Fibroblast of upper back skin (primary cell): ENCODE measurements around the gene TUB.

Experiments used
- DNase-seq: peaks from one replicate; pipeline ENCODE4 v3.0.0-alpha.2; 2013

Gene TUB, protein sequence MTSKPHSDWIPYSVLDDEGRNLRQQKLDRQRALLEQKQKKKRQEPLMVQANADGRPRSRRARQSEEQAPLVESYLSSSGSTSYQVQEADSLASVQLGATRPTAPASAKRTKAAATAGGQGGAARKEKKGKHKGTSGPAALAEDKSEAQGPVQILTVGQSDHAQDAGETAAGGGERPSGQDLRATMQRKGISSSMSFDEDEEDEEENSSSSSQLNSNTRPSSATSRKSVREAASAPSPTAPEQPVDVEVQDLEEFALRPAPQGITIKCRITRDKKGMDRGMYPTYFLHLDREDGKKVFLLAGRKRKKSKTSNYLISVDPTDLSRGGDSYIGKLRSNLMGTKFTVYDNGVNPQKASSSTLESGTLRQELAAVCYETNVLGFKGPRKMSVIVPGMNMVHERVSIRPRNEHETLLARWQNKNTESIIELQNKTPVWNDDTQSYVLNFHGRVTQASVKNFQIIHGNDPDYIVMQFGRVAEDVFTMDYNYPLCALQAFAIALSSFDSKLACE

DNA sequence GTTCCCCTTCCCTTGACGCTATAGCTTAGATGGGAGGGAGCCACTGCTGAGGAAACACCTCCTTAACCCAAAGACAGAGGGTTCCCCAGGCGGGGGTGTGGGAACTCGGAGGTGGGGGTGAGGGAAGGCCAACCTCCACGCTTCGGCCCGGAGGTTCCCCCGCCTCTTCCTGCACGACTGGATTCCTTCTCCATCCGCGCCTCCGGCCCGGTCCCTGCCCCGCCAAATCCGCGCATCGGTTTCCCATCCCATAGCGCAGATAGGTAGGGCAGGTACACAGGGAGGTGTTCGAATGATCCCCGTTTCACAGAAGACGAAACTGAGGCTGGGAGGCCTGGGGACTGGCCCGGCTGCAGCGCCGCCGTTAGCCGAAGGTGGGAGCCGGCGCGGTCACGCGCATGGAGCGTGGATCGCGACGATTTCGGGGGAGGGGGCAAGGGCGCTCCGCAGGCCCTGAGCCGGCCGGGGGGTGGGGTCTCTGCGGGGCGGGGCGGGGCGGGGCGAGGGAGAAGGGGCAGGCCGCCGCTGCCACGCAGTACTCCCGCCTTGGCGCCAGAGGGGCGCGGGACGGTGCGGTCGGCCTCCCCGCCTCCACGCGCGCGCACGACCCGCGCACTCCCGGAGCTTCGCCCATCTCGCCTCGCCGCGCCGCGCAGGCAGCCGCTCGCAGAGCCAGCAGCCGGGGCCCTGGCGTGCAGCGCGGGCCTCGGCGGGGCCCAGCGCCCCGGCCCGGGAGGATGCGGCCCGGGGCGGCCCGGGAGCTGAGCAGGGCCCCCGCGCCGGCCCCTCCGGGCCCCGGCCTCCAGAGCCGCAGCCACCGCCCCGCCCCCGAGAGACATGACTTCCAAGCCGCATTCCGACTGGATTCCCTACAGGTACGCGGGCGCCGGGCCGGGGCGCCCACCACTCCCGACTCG lies at the start of gene TUB:
TSS of gene TUB (plus strand) at position 538 of the 917 bp plus-strand sequence. CDS start at position 838, 300 bp downstream.
- peak; percentile 23 for DNase-seq

DNA sequence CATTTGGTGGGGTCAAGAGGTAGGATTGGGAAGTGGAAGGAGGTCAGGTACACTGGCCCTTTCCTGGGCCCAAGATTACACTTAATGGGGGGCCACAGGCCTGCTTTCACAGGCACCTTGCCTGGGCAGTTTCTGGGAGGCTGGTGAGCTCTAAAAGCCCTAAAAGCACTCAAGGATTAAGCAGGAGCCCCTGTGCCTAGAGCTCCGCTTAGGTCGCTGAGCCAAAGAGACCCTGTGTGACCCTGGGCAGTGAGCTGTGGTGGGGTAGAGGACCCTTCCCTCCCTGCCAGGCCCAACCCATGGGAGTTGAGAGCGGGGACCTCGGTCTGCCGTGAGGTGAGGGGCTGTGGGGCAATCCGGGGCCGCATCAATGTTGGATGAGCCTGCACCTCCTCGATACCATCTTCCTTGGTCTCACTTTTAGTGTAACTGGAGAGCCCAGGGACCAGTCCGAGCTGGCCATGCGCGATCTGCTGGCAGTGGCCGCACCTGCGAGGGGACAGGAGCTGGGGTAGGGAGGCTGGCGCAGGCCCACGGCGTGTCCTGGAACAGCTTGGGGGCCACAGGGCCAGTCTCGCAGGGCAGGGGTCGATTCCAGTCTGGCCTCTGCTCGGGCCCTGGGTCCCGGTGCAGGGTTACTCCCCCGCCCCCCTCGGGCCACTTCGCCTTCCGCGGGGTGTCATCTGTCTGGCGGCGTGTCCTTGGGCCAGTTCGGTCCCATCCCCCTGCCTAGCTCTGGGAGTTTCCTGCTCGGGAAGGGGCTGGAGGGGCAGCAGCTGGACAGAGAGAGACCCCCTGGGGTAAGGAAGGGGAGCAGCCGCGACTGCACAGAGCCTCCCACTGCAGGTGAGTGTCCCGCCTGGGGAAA lies 49.5 kb upstream of the TUB start:
- DNase-seq = no peak

DNA sequence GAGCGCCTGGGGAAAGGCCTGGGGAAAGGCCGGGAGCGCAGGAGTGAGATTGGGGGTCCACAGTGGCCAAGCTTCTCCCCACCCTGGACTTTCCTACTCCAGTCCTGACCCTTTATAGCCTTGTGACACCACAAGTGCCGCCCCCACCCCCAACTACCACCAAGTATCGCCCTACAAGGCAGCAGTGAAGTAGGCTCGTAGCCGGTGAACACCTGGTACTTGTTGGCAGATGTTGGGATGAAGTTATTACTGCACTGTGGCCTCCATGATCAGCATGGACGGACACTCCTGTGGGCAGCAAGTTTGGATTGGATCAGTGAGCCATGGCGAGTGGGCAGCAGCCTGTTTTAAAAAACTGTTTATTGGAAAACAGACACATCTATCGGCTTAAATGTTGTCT lies 48.9 kb upstream of the TUB start:
- DNase-seq = no peak

DNA sequence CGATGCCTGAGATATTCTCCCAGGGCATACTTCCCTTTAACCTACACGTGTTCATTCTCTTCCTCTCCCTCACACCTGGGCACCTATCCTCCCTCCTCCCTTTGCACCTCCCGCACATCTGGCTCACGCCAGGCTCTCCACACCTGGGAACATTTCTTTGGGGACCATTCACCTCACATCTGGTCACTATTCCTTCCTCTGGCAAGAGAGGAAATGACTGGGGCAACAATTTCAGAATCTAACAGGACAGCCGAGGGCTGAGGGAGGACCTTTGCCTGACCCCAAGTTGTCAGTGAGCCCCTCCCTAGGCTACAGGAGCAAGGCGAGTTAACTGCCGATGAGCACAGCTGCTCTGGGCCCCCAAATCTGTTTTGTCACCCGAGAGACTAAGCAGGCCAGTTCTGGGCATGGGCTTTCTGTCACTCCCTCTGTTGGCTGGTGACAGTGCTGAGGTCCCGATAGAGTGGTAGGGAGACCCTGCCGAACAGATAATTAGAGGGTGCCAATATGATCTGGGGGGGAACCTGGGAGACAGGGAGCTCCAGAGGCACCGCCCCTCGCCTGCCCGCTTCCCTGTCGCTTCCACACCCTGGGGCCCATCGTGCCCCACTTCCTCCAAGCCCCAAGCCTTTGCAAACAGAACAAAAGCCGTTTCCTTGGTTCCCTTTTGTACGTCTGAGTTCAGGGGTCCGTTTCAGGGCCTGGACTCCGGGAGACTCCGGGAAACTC lies 48.3 kb upstream of the TUB start:
- no peak for DNase-seq

DNA sequence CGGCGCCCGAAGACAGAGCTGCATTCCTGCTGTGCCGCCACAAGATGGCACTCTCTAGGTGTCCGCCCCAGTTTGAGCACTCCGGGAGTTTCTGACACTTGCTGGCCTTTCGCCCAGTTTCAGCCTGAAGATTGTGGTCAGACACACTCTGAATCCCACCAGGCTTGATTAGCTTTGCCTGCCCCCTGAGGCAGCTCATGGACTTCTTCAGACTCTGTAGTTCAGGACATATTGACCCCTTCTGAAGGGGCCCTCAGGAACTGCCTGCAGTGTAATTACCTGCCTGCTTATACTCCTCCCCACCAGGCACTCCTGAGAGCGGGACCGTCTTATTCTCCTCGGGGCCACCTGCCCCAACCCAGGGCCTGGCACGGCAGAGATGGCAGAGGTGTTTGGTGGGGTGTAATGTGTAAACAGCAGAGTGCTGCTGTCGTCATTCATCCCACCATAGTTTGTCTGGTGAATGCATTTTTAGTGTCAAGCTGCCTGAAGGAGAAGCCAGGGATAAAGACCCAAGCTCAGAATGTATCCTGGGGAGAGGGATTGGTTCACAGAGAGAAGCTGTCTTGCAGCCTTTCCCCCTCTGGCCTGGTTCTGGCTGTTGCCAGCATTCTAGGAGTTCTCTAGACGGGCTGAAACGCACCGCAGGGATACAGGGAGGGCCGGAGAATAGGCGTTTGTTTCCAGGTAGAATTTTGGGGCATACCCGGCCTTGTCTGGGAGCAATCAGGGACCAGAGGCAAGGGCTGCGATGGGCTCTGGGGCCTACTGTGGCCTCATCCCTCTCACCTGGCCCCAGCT lies 47.5 kb upstream of the TUB start:
- DNase-seq = peak; percentile 90

DNA sequence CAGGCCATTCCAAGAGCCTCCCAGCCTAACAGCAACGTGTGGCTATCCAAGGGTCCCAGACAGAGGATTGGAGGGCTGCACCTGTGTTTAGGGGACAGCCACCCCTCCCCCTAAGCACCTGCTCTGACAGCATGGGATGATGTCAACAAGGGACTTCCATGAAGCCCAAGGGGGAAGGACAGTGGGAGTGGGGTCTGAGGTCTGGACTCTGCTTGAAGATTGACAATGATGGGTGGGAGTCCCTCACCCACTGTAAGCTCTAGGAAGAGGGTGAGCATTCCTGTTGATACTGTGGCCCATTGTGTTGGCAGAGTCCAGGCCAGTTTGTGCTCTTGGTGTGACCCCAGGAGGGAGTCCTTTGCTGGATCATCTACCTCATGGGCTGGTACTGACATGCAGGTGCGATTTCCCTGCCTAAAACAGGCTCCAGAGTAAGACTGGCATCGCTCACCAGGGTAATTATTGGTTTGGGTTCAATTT lies 46.9 kb upstream of the TUB start:
- no peak for DNase-seq

DNA sequence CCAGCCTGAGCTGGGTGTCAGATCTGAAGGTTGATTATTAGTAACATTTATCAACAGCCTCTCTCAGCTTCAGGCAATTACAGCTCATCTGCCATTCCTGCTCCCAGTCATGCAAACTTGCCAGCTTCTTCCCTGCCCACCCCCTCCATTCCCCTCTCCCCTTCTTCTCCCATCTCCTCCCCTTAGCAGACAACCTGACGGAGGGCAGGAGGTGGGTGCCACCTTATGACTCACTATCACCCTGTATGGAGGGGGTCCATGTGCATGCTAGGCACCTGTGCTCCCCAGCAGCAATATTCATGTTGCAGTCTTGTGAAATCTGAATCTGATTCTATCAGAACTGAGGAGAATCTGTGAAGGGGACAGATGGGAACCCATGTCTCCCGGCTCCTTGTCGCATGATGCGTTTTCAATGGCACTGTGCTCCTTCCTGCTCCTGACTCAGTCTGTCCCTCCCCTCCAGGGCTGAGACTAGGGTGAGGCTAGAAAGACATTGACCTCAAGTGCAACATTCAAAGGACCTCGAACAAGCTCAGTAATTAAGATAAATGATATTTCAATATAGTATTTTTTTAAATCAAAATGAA lies 46.3 kb upstream of the TUB start:
- DNase-seq = no peak

DNA sequence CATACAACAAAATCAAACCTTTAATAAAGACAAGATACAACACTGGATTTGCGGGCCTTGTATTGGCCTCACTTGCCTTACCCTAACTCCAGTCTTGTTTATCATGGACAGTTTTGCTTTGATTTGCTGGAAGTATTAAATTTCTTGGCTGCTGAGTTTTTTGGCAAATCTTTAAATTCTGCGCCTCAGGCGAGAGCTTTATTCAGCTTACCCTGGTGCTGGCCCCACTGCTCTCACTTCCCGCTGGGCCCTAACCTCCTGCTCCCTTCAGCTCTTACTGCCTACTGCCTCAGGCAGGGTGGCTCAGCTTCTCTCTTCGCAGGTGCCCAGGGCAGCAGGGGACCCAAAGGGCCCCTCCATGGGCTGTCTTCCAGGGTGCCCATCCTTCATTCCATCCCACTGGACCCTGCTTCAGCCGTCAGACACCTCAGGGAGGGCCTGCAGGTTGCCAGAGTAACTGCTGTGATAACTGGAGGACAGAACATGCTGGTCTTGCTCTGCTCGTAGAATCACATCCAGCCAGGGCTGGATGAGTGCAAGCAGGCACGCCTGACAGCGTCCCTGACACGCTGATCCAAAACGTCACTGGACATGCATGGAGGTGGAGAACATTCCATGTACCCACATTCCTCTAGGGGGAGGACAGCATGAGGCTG lies 45.7 kb upstream of the TUB start:
- no peak for DNase-seq

DNA sequence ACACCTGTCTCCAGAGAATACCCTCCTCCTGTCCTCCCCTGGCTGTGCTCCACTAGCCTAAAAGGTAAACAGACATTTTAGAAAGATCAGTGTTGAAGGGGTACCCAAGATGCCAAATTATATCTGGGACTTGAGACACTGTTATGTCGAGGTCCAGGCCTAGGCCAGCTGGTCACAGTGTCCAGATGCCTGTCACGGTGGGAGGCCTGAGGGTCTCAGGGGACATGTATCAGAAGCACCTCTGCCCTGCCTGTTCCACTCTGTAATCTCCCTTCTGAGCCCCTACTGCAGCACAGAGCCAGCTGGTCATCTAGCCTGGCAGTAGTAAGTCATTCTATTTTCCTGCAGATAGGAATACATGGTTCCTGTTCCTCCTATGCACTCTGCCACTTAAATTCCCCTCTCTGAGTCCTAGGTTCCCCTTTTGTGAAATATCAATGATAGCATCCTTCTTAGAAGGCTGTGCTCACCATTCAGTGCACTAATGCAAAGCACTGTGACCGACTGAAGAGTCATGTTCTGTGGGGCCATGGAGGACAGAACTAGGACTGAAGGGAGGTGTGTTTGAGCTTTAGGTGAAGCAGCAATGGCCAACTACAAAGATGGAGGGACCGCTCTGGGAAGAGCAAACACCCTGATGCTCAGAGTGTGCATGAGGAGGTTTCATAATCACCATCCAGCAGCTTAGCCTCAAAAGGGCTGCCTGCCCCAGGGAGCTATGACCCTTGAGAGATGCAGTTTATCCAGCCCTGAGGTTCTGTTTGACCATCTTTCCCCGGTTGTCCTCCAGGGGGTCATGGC lies 44.8 kb upstream of the TUB start:
- no peak for DNase-seq

DNA sequence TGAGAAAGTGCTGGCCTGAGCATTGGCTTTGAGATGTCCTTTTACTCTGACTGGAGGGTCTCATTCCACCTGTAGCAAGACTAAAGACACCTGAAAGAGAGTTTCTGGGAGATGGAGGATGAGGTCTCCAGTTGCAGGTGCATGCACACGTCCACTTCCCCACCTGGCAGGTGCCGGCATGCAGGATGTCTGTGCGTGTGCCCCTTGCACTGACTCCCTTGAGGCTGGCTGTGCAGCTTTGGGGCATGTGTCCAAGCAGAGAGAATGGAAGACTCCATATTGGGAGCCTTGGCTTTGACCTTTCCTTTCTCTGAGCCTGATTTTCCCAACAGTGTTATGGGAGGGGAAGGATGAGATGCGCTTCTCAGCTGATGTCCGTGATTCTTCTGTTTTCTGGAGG lies 44.0 kb upstream of the TUB start:
- no peak for DNase-seq

DNA sequence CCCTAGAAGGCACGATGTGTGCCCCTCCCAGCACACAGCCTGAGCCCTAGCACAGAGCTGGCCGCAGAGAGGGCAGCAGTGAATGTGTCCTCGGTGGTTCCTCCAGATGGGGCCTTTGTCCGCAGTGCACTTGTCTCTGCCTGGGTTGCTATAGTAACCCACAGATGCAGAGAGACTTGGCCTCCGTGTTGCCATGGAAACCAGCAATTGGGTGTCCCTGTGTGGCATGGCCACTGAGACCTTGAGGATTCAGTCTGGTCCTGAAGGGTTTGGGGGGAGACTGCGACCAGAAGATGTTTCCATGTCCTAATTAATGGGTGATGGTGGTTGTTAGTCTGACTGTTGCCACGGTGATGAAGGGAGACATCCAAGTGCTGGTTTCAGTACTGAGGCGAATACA lies 42.6 kb upstream of the TUB start:
- no peak for DNase-seq

DNA sequence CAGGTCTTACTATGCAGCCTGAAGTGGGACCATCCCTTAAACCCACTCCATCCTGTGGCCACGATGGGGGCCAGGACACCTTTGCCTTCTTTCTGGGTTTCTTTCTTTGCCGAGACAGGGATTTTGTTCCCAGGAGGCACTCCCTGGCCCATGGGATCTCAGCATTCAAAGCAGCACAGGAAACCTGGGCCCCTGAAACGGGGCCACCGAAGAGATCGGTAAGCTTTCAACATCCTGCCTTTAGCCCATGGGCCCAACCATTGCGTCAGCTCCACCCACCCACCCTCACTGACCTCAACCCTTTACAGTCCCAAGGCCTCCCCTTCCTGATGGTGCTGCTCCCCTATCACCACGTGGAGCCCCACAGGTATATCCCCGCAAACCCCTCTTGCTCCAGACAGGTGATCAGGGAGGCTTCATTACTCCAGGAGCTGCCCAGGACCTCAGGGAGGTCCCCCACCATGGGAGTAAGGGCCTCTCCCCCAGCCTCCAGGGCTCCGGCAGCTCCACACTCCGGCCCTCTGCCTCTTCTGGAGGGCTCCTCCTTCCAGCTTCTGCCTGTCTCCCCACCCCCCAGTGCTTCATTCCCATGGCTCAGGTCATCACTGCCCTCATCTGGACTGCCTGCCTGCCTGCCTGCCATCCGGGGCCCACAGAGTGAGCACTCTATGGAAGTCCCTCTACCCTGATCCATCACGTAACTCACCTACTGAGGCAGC lies 42.0 kb upstream of the TUB start:
- no peak for DNase-seq

DNA sequence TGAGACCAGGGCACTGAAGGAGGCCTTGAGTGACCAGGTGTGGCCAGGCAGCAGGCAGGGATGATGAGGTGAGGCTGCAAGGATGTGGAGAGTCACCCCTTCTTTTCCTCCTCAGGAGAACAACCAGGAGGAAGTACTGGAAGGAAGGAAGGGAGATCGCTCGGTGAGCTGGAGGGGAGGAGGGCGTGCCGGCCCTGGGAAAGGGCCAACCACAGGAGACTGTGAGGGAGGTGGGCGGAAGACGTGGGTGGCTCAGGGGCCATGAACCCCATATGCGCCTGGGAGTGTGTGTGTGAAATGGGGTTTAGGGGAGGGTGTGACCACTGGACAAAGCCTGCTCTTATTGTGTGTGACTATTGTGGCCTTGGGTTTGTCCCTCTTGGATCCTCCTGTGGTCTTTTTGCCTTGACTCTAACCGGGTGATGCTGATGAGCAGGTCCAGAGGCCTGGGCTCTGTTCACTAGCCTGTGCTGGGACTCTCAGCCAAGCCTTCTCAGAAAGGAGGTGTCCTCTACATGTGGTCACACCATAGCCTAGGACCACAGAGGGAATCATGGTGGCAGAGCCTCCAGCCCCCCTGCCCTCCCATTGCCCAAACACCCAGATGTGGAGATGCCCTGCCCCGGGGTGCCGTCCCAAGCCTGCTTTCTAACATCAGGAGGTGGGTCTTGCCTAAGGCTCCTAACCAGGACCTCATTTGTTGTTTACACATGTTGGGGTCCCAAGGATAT lies 41.3 kb upstream of the TUB start:
- no peak for DNase-seq

DNA sequence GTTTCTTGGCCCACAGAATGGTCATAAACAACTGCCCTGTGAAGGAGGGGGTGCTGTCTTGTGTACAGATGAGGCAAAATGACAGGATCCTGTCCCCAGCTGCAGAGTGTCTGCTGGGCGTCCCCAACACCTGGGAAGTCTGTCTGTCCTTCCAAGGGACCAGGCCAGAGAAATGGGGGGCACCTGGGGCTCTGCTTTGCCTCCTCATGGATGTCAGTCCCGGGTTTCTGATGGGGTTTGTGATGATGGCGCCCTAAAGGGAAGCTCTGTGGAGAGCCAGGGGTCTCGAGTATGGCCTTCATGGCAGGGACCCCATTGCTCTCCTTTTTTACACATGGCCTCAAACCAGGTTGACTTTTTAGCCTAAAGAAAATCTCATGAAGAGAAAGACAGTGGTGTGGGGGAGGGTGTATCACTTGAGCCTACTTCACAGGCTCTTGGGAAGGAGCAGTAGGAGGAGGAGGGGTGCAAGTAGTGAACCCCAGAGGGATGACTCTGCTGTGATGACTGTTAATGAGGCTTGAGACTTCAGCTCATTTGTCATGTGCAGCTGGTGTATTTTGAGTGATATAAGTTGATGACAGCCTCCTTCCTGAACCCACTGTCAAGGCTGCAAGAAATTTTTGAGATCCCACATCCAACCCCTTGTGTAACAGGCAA lies 40.6 kb upstream of the TUB start:
- DNase-seq = peak; percentile 44

DNA sequence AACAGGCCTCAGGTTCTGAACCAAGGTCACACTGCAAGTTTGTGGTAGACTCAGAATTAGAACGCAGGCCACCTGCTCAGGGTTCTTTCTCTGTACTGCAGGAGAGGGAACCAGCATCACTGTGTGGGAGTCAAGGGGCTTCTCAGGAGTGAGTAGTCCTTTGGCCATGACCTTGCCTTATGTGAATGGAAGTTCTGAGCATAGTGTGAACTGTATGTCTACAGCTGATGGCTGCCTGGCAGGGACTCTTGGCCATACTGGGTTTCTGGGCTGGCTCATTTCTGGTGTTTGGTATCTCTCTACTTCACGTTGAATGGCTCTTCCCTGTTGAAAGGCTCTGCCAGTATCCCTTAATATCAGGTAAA lies 40.1 kb upstream of the TUB start:
- no peak for DNase-seq

DNA sequence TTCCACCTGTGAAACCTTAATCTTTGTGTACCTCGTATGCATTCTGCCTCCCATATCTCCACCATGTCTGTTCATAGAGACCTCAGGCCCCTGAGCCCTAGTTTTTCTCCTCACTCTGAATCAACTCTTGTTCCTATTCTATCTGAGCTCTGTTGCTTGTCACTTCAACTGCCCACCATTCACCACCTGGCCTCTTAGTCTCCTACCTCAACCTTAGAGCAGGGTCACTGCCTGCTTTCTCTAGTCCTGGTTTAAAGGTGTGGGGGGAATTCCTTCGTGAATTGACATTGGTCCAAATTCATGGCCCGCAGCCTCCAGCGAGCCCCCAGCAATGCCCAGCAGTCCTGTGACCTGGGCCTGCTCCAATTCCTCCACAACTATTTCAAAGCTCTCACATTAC lies 39.4 kb upstream of the TUB start:
- DNase-seq = no peak

DNA sequence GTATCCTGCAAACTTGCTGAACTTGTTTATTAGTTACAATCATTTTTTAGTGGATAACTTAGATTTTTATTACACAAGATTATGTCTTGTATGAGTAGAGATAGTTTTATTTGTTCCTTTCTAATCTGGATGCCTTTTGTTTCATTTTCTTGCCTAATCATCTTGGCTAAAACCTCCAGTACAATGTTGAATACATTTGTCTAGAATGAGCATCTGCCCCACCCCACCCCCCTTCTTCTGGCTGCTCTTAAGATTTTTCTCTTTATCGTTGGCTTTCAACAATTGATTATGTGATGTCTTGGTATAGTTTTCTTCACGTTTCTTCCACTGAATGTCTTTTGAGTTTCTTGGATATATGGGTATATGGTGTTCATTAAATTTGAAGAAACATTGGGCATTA lies 37.3 kb upstream of the TUB start:
- no peak for DNase-seq
